K562 (cell line): ENCODE results near the gene GRAMD1B. TPM values are rescaled to one million over a fixed set of nuclear protein-coding genes. Genes with fewer than 3 reads are reported as not detected.

Experiments
- CHD4 ChIP-seq: fragments of 200-600 bp; sonication (generic); IDR thresholded peaks from 3 replicates; pipeline ENCODE4 v1.6.1; 2012; ENCODE audit warnings: low read depth, mild to moderate bottlenecking, mixed read lengths, low read length, inconsistent platforms; ENCODE audit not compliant: insufficient read depth, insufficient replicate concordance, poor library complexity, severe bottlenecking
- FOXJ2 ChIP-seq: fragments of 200-800 bp; sonication (Bioruptor generic); IDR thresholded peaks from 2 replicates; pipeline ENCODE4 v1.6.1; 2016; ENCODE audit warnings: missing genetic modification characterization, missing compliant biosample characterization
- KDM5B ChIP-seq: fragments of 200-600 bp; sonication (generic); IDR thresholded peaks from 2 replicates; pipeline ENCODE4 v1.6.1; 2012; ENCODE audit warnings: low read depth, mild to moderate bottlenecking, moderate library complexity, low read length, control low read depth, inconsistent platforms; ENCODE audit not compliant: insufficient replicate concordance
- NR2C2 ChIP-seq, 2 experiments: fragments of 200-800 bp in 1 of 2; sonication (Bioruptor generic) in 1 of 2; sonication (generic) in 1 of 2; formaldehyde crosslinking in 1 of 2; IDR thresholded peaks; 2 replicates each; pipeline versions ENCODE4 v1.6.1 to v1.8.0; 2016 to 2022; ENCODE audit warnings: mild to moderate bottlenecking in 1 of 2, missing compliant biosample characterization in 1 of 2, missing genetic modification characterization in 1 of 2, missing genetic modification reagents in 1 of 2
- polyA plus RNA-seq, 8 experiments: library from polyadenylated mRNA; depleted of rRNA in 4 of 8; stranded (reverse) in 5 of 8; unstranded in 3 of 8; fragments of >200 nt; fragmentation: Nextera tagmentation in 2 of 8; fragmentation: Illumina TruSeq in 1 of 8; extraction: Ambion mirVana in 2 of 8; extraction: Trizol in 1 of 8; gene quantifications; 2 replicates each; pipeline versions ENCODE4 v1.2.1 to v1.2.3, GENCODE V29; 2011 to 2014; ENCODE audit warnings: inconsistent platforms in 1 of 8, missing spikeins in 1 of 8
- total RNA-seq, 7 experiments: library from RNA; depleted of rRNA in 6 of 7; stranded (reverse); fragments of >200 nt in 6 of 7; fragmentation: Illumina TruSeq in 2 of 7; extraction: Trizol in 2 of 7; gene quantifications; 2 replicates each; pipeline versions ENCODE4 v1.2.1 to v1.2.3, GENCODE V29; 2011 to 2021; ENCODE audit warnings: low replicate concordance in 1 of 7
- TF ChIP-seq, protein P1 (sequence below): fragments of 450-650 bp; IDR thresholded peaks from 2 replicates; pipeline ENCODE4 v1.6.1; 2016; ENCODE audit warnings: low read depth
- TF ChIP-seq, protein P2 (sequence below): fragments of 200-400 bp; formaldehyde crosslinking; IDR thresholded peaks from 2 replicates; pipeline ENCODE4 v1.6.1; 2017; ENCODE audit warnings: mild to moderate bottlenecking, low read depth, low read length, moderate library complexity
- TF ChIP-seq, protein P3 (sequence below): IDR thresholded peaks from 2 replicates; pipeline ENCODE4 v1.6.1; 2011; ENCODE audit warnings: borderline replicate concordance, low read depth, mild to moderate bottlenecking, moderate library complexity, low read length; ENCODE audit not compliant: insufficient read depth, poor library complexity, severe bottlenecking

The GRAMD1B gene
- total and polyA plus RNA-seq, 9 of the 15 experiments (the other 6 are each of a cell fraction or from before 2014, with no cell fraction given), result 0.31 TPM; not detected in 8

DNA sequence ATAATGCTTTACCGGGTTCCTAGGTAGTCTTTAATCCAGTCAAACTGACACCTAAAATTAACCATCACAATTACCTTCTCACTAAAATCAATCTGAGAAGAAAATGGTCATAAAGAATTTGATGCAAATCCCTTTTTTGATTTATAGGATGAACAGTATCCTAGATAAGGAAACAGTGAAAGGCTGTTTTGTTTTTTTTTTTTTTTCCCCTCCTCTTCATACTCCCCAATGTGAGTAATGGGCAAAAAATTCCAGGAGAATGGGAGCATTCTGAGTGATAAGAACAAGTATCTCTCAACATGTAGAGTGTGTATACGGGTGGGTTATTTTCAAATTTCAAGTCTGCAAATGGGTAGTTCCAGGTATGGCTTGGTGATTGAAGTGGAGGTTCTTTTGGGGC, 28.4 kb downstream of the GRAMD1B start (continued):
- TF ChIP-seq, protein P1, sequence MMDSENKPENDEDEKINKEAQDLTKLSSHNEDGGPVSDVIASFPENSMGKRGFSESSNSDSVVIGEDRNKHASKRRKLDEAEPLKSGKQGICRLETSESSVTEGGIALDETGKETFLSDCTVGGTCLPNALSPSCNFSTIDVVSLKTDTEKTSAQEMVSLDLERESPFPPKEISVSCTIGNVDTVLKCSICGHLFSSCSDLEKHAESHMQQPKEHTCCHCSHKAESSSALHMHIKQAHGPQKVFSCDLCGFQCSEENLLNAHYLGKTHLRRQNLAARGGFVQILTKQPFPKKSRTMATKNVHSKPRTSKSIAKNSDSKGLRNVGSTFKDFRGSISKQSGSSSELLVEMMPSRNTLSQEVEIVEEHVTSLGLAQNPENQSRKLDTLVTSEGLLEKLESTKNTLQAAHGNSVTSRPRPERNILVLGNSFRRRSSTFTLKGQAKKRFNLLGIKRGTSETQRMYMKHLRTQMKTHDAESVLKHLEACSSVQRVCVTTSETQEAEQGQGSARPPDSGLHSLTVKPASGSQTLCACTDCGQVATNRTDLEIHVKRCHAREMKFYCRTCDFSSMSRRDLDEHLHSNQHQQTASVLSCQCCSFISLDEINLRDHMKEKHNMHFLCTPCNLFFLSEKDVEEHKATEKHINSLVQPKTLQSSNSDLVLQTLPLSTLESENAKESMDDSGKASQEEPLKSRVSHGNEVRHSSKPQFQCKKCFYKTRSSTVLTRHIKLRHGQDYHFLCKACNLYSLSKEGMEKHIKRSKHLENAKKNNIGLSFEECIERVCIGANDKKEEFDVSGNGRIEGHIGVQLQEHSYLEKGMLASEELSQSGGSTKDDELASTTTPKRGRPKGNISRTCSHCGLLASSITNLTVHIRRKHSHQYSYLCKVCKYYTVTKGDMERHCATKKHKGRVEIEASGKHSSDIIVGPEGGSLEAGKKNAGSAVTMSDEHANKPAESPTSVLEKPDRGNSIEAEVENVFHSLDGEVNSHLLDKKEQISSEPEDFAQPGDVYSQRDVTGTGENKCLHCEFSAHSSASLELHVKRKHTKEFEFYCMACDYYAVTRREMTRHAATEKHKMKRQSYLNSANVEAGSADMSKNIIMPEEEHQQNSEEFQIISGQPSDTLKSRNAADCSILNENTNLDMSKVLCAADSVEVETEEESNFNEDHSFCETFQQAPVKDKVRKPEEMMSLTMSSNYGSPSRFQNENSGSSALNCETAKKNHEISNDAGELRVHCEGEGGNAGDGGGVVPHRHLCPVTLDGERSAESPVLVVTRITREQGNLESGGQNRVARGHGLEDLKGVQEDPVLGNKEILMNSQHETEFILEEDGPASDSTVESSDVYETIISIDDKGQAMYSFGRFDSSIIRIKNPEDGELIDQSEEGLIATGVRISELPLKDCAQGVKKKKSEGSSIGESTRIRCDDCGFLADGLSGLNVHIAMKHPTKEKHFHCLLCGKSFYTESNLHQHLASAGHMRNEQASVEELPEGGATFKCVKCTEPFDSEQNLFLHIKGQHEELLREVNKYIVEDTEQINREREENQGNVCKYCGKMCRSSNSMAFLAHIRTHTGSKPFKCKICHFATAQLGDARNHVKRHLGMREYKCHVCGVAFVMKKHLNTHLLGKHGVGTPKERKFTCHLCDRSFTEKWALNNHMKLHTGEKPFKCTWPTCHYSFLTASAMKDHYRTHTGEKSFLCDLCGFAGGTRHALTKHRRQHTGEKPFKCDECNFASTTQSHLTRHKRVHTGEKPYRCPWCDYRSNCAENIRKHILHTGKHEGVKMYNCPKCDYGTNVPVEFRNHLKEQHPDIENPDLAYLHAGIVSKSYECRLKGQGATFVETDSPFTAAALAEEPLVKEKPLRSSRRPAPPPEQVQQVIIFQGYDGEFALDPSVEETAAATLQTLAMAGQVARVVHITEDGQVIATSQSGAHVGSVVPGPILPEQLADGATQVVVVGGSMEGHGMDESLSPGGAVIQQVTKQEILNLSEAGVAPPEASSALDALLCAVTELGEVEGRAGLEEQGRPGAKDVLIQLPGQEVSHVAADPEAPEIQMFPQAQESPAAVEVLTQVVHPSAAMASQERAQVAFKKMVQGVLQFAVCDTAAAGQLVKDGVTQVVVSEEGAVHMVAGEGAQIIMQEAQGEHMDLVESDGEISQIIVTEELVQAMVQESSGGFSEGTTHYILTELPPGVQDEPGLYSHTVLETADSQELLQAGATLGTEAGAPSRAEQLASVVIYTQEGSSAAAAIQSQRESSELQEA, result no peak
- TF ChIP-seq, protein P2, sequence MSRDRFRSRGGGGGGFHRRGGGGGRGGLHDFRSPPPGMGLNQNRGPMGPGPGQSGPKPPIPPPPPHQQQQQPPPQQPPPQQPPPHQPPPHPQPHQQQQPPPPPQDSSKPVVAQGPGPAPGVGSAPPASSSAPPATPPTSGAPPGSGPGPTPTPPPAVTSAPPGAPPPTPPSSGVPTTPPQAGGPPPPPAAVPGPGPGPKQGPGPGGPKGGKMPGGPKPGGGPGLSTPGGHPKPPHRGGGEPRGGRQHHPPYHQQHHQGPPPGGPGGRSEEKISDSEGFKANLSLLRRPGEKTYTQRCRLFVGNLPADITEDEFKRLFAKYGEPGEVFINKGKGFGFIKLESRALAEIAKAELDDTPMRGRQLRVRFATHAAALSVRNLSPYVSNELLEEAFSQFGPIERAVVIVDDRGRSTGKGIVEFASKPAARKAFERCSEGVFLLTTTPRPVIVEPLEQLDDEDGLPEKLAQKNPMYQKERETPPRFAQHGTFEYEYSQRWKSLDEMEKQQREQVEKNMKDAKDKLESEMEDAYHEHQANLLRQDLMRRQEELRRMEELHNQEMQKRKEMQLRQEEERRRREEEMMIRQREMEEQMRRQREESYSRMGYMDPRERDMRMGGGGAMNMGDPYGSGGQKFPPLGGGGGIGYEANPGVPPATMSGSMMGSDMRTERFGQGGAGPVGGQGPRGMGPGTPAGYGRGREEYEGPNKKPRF, result no peak
- TF ChIP-seq KDM5B, result no peak
- TF ChIP-seq CHD4, result no peak
- TF ChIP-seq, protein P3, sequence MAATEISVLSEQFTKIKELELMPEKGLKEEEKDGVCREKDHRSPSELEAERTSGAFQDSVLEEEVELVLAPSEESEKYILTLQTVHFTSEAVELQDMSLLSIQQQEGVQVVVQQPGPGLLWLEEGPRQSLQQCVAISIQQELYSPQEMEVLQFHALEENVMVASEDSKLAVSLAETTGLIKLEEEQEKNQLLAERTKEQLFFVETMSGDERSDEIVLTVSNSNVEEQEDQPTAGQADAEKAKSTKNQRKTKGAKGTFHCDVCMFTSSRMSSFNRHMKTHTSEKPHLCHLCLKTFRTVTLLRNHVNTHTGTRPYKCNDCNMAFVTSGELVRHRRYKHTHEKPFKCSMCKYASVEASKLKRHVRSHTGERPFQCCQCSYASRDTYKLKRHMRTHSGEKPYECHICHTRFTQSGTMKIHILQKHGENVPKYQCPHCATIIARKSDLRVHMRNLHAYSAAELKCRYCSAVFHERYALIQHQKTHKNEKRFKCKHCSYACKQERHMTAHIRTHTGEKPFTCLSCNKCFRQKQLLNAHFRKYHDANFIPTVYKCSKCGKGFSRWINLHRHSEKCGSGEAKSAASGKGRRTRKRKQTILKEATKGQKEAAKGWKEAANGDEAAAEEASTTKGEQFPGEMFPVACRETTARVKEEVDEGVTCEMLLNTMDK, result no peak
- no peak for TF ChIP-seq FOXJ2 (tag)
- TF ChIP-seq NR2C2 (CRISPR knock-in tag; IDR thresholded peaks at IDR 0.05), result no peak
- TF ChIP-seq NR2C2 (tag; IDR thresholded peaks at IDR 0.05), result no peak
